Measurements from ENCODE around the gene AGK.

DNA sequence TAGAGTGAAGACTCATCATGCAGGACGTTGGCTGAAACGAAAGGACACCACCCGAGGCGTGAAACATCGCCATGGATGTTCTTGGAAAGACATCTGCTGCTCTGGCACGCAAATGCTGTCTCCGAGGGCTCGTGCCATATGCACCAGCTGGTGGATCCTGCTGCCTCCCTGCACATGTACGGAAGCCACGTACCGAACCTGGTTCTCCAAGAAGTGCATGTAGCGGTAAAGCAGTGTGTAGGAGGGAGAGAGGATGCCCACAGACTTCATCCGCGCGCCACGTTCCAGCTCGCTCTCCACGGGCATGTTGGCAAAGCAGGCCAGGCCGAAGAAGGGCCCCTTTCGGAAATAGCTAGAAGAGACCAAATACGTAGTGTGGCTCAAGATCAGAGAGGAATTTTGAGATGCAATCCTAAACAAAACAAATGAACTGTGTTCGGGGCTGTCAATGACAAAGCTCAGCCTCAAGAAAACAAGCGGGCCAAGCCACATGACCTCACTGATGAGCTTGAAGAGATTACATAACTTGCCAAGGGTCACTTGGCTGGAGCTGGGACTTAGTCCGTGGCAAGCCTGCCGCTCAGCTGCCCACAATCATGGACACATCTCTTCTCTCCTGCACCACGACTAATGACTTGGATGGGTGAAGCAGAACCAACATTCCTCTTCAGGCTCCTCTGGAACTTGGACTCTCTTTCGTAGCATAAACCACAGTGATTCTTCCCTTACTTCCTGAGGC lies 134.2 kb downstream of the AGK start:
- TF ChIP-seq, protein P1, sequence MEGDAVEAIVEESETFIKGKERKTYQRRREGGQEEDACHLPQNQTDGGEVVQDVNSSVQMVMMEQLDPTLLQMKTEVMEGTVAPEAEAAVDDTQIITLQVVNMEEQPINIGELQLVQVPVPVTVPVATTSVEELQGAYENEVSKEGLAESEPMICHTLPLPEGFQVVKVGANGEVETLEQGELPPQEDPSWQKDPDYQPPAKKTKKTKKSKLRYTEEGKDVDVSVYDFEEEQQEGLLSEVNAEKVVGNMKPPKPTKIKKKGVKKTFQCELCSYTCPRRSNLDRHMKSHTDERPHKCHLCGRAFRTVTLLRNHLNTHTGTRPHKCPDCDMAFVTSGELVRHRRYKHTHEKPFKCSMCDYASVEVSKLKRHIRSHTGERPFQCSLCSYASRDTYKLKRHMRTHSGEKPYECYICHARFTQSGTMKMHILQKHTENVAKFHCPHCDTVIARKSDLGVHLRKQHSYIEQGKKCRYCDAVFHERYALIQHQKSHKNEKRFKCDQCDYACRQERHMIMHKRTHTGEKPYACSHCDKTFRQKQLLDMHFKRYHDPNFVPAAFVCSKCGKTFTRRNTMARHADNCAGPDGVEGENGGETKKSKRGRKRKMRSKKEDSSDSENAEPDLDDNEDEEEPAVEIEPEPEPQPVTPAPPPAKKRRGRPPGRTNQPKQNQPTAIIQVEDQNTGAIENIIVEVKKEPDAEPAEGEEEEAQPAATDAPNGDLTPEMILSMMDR (conservative IDR thresholded peaks at IDR 0.05) = no peak
- no peak for TF ChIP-seq EZH2 (IDR thresholded peaks at IDR 0.05; ENCODE audit: low read depth)

All from PC-9 (cell line).